GM19328 (cell line): ENCODE measurements around the gene CACNA2D4.

Experiments
- ATAC-seq: cut with Tn5 transposase; IDR thresholded peaks from one replicate; pipeline ENCODE4 v1.9.1; 2021; ENCODE audit warnings: mild to moderate bottlenecking, moderate library complexity; ENCODE audit not compliant: unreplicated experiment

CACNA2D4 gene

DNA sequence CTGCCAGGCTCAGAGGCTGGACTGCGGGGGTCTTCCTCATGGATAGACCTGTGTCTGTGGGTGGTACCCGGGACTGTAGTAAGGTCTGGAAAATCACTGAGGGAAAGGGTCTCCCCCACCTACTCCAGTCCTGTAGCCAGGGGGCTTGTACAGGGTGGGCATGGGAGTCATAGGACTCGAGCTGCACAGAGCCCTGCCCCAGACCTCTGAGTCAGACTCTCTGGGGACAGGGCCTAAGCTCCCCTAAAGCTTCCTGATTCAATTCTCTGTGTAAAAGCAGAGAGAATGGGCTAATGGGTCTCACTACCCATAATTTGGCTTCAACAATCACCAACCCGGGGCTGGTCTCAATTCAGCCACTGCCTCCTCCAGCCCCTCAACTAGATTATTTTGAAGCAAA is 71.0 kb downstream of the CACNA2D4 start:
- ATAC-seq = no peak

DNA sequence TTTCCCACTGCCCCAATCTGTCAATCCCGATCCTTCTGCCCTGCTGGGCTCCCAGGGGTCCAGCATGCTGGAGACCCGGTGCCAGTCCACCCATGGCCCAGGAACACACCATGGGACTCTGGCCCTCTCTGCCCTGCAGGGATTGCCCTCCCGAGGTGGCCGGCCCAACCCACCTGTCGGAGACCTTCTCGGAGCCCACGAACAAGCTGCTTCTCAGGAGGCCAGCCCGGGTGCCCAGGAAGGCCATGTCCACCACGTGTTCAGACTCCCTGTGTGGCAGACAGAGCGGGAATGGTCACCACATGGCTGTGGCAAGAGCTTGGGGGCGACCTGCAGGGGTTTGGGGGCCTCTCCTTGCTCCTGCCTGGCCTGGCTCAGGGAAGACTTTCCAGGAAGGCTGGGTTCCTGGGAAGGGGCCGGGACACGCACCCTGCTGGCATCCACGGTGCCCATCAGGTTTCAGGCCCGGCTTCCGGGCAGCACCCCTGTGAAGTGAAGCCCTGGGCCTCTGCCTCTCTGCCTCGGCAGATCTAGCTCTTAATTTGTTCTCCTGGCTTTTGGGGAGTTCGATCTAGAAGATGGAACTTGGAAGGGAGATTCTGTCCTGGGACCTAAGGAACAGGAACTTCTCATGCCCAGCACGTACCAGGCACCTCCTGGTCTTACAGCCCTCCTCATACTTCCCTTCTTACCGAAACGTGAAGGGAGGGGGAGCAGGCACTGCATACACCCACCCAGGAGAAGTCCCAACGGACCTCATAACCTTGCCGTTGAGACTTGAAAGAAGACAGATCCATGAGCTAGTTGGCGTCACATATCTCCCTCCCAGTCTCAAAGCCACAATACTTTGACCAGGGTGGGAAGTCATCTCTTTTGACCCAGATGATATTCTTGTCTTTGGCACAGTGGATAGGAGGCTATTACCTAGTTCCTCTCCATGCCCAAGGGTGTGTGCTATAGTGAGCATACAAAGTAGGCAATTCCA is 71.7 kb downstream of the CACNA2D4 start:
- no peak for ATAC-seq

DNA sequence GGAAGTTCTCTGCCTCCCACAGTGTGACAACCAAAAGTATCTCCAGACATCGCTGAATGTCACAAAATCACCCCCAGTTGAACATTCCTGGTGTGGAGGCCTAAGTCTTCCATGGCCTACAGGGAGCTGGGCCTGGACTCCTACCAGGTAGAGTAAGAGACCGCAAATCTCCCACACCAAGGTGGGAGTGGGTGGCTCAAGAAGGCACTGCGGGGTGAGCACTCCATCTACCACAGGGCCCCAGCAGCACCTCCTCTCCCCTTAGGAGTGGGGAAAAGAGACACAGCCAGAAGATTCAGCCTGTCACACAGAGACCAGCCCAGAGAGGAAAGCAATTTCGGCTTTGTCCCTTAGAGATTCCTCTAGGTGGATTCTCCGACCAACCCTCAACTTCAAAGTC is 72.6 kb downstream of the CACNA2D4 start:
- ATAC-seq = no peak

- ATAC-seq = no peak
Observed at GRCh38 chr12:1845427-1845826, 73.0 kb downstream of the CACNA2D4 start.

- ATAC-seq = no peak
Observed at GRCh38 chr12:1844661-1845409, 73.6 kb downstream of the CACNA2D4 start.

DNA sequence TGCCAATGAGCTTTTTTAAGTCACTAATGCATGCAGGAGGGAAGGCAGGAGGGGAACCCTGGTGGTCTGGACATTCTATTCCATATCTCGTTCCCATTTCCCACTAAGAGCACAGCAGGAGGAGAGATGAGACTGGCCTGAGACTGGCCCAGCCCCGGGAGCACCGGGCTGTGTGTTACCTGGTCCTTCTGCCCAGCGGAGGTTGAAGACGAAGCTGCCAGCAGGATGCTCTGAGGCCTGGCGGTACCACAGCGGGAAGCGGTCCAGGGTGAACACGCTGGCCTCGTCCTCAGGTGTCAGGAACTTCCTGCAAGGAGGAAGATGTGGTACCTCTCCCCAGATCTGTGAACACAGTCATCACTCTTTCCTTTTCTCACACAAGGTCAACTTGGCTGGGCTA is 74.2 kb downstream of the CACNA2D4 start:
- no peak for ATAC-seq

GRCh38 chr12:1843641-1844005 is 74.8 kb downstream of the CACNA2D4 start:
- no peak for ATAC-seq

GRCh38 chr12:1842905-1843640 is 75.4 kb downstream of the CACNA2D4 start:
- no peak for ATAC-seq

DNA sequence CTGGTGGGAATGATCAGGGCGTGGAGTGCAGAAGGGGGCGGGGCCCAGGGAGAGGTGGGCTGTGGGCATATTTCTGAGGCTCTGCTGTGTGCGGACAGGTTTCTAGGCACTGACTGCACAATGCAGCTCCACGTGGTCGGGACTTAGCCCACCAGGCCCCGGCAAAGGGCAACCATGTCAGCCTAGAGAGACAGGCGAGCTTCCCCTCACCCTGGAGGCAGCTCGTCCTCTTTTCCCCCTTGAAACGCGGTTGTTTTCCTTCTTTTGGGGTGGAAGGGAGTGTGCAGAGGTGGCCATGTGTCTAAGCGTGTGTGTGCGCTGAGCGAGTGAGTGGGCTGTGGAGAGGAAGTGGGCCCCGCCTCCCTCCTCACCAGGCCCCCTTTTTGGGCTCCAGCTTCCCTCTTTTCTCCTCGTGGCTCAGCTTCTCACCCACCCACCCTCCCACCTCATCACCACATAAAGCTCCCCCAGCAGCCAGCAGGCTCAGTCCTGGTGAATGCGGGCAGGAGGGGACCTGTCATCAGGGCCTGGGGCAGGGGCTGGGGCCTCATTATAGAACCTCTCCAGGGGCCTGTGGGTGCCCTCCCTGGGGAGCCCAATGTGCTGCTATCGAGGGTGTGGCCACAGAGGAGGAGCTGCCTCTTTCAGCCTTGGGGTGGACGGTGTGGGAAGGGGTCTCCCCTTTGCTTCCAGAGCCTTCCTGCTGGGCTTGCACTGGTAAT is 76.1 kb downstream of the CACNA2D4 start:
- ATAC-seq = no peak

- no peak for ATAC-seq
Observed at GRCh38 chr12:1841586-1842182, 76.8 kb downstream of the CACNA2D4 start.

DNA sequence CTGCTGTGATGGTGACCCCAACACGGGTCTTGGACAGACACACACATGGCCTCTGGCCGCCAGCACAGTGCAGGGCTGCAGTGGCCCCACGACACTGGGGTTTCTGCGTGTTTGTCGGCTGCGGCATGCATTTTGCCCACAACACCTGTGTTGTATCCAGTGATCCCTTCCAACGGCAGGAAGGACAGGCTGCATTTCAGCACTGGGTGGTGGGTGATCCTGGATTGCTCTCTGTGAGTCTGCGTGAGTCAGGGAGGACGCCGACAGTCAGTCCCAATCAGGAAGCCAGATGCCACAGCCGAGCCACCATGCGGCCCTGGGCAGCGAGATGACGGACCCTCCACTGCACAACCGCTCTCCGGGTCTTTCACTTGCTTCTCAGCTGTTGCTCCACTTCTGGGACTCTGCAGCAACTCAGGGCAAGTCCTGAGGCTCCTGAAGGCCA is 77.4 kb downstream of the CACNA2D4 start:
- ATAC-seq = no peak

GRCh38 chr12:1839956-1840951 is 78.2 kb downstream of the CACNA2D4 start:
- ATAC-seq = no peak

DNA sequence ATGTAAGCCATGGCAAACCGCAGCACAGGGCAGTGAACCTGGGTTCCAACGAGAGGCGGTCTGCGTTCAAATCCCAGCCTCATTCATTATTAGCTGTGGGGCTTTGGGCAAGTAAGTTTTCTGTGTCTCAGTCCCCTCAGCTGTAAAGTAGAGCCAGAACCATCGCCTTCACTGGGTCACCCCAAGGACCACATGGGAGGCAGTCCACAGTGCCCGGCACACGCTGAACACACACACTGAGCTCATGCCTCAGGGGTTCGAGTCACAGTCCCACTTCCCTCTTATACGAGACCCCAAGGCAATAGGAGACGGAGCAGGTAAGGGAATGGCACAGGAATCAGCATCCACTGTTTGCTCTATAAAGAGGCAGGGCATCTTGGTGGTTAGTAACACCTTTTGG is 79.0 kb downstream of the CACNA2D4 start:
- no peak for ATAC-seq

DNA sequence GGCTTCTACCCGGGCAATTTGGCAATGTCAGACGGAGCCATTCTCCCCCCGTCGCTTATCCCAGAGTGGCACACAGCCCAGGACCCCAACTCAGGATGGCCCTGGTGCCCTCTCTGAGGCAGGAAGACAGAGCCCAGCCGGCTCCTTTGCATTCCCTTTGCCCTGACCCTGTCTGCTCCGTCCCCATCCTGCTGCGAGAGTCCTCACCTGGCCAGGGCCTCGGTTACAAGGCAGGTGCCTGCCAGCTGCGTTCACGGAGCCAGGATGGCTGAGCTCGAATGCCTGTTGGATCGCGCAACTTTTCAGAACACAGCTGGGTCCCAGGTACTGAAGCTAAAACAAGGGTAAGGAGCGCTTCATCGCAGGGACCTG is 79.5 kb downstream of the CACNA2D4 start:
- no peak for ATAC-seq

- no peak for ATAC-seq
Observed at GRCh38 chr12:1838205-1838993, 80.1 kb downstream of the CACNA2D4 start.

DNA sequence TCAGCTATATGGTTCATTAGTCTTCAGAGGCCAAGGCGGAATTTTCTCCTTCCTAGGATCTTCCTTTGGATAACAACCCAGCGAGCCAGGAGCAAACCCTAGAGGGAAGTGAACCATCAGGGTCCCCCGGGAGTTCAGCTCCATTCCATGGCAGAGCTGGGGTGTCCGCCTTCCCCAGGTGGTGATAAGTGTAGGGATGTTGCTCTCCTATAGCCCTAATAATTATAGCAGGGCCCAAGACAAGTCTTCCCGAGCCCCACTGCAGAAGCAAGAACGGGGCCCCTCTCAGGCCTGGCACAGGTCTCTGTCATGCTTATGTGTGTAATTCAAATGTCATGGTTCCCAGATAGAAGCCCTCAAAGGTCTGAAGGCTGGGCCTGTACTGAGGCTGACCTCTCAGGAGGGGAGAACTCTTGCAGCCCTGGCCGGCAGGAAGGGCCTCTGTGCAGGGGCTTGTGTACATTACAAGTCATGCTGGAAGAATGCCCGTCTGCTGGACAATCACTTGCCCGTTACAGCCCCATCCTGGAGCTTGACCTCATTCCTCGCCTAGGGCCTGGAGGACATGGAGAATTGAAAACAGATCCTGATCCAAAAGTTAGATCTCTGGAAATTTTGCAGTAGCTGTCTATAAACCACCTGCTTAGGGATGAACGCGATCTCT is 80.8 kb downstream of the CACNA2D4 start:
- no peak for ATAC-seq

DNA sequence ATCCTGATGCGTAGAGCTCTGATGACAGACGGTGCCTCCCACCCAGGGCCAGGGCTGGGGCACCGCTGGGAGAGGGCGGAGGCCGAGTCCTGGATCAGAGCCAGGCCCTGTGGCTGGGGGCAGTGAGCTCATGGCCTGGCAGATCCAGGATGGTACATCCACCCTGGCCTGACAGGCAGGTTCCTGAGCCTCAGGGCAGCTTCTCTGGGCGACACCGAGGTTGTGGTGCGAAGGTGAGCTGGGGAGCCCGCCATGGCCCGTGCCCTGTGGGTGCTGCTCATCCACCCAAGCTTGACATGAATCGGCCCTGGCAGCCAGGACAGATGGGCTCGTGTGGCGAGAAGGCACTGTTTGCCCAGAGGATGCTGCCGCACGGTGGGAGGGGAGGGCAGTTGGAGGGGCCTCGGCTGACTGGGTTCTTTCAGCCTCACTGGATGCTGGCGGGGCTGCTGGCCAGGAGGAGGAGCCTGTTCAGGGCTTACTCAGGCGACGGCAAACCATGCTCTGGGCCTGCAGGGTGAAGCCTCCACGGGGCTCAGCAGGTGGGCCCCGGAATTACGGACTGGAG is 81.5 kb downstream of the CACNA2D4 start:
- ATAC-seq = no peak
